ENCODE measurements around the gene CCNB1.
"Not testable (repeated sequence)": the region's sequence is repeated elsewhere in the genome, so short reads cannot be mapped to it uniquely, and the experiment has no call there.

Gene CCNB1

DNA sequence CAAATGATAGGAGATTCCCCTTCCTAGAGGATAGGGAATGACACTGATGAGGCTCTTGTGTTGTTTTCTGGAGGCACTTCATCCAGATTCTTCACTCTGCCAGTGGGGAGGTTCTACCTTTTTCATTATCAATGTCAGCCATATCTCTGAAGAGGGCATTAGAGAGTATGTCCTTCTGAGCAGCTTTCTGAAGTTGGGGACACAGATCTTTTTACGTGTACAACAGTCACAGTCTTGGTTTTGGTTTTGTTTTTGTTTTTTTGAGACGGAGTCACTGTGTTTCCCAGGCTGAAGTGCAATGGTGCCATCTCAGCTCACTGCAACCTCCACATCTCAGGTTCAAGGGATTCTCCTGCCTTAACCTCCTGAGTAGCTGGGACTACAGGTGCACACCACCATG lies 45.1 kb downstream of the CCNB1 start:
- TF ChIP-seq, protein P1, sequence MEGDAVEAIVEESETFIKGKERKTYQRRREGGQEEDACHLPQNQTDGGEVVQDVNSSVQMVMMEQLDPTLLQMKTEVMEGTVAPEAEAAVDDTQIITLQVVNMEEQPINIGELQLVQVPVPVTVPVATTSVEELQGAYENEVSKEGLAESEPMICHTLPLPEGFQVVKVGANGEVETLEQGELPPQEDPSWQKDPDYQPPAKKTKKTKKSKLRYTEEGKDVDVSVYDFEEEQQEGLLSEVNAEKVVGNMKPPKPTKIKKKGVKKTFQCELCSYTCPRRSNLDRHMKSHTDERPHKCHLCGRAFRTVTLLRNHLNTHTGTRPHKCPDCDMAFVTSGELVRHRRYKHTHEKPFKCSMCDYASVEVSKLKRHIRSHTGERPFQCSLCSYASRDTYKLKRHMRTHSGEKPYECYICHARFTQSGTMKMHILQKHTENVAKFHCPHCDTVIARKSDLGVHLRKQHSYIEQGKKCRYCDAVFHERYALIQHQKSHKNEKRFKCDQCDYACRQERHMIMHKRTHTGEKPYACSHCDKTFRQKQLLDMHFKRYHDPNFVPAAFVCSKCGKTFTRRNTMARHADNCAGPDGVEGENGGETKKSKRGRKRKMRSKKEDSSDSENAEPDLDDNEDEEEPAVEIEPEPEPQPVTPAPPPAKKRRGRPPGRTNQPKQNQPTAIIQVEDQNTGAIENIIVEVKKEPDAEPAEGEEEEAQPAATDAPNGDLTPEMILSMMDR (IDR thresholded peaks at IDR 0.05; ENCODE audit: low read depth, low read length) = no peak
- no peak overlapping the region for H3K4me3 ChIP-seq (ENCODE audit: low read depth, low read length)

DNA sequence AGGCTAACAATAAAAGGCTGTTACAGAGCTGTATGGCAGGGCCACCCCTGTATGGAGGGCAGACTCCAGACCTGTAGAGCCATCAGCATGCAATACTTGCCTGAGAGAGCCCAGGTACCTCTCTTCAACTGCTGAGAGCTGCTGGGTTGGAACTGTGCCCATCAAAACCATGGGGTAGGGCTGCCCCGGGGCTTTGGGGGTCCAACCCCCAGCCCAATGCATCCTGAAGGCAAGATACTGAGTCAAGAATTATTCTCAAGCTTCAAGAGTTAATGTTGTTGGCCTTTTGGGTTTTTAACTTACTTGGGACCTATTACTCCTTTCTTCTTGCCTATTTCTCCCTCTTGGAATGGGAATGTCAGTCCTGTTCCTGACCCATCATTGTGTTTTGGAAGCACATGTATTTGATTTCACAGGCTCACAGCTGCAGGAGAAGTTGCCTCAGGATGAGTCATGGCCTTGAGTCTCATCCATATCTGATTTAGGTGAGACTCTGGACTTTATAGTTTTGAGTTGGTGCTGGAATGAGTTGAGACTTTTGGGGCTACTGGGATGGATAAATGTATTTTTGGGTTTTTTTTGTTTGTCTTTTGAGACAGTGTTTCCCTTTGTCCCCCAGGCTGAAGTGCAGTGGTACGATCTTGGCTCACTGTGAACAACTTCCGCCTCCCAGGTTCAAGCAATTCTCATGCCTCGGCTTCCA lies 46.7 kb downstream of the CCNB1 start:
- no peak overlapping the region for H3K4me3 ChIP-seq (ENCODE audit: low read depth, low read length)
- TF ChIP-seq, protein P1 (IDR thresholded peaks at IDR 0.05; ENCODE audit: low read depth, low read length) = no peak

DNA sequence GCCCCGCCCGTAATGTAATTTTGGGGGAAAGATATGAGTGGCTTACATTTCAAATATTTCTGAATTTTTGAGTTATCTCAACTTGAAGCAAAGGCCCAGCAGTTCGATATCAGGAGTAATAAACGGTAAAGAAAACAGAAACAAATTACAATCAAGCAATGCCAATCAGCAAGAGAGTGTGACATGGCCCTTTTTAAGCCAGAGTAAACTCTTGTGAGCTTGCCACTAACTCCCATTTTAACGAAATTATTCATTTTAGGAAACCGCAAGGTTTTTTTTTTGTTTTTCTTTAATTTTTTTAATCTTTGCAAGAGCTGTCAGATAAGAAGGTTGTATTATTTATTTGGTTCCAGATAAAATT lies 50.2 kb downstream of the CCNB1 start:
- TF ChIP-seq, protein P1 (IDR thresholded peaks at IDR 0.05; ENCODE audit: low read depth, low read length) = no peak
- H3K4me3 ChIP-seq (ENCODE audit: low read depth, low read length) = peak overlapping the region; percentile 95

DNA sequence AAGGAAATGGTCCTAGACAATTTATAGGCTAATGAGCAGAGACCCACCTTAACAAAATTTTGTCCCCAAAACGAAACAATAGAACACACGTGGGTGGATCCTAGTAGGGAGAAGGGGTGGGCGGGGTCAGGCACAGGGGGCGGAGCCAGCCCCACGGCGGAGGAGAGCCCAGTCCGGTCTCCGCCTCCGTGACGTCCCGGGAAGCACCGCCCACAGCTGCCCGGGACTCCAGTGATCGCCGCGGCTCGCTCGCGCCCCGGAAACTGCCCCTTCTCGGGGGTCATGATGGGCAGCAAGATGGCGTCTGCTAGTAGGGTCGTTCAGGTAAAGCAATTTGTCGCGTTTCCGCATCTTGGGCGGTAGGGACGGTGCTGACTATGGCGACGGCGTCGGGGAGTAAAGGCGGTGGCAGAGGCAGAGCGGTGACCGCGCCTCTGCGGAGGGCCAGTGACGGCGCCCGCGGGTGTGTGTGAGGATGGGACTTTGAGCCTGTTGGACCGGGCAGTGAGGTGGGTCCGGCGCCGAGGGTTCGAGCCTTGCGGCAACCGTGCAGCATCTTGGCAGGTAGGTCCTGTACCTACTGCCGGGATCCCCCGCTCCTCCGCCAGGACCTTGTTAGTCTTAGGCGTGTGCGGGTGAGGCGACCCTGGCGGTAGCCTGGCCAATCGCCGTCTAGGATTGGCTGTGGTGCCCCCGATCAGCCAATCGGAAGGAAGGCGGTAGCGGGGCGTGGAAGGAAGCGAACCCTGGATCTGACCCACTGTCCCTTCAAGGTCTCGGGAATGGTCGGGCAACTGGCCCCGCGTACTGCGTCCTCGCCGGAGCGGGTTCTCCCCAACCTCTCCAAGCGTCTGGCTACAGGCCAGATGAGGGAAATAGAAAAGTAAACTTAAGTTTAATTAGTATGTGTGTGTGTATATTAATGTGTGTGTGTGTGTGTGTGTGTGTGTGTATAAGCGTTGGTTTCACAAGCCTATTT lies 50.9 kb downstream of the CCNB1 start:
- TF ChIP-seq, protein P1 (IDR thresholded peaks at IDR 0.05; ENCODE audit: low read depth, low read length) = no peak
- H3K4me3 ChIP-seq (ENCODE audit: low read depth, low read length) = peak overlapping the region; percentile 95

DNA sequence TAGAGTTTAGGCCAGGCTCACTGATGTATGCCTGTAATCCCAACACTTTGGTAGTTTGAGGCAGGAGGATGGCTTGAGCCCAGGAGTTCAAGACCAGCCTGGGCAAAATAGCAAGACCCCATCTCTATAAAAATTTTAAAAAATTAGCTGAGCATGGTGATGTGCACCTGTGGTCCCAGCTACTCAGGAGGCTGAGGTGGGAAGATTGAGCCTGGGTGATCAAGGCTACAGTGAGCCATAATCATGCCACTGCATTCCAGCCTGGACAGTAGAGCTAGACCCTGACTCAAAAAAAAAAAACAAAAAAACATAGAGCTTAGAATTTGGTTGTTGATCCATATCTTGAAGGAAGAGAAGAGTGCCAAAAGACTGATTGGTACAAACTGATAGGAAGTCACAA lies 53.0 kb downstream of the CCNB1 start:
- no peak overlapping the region for H3K4me3 ChIP-seq (ENCODE audit: low read depth, low read length)
- TF ChIP-seq, protein P1 (IDR thresholded peaks at IDR 0.05; ENCODE audit: low read depth, low read length) = no peak

DNA sequence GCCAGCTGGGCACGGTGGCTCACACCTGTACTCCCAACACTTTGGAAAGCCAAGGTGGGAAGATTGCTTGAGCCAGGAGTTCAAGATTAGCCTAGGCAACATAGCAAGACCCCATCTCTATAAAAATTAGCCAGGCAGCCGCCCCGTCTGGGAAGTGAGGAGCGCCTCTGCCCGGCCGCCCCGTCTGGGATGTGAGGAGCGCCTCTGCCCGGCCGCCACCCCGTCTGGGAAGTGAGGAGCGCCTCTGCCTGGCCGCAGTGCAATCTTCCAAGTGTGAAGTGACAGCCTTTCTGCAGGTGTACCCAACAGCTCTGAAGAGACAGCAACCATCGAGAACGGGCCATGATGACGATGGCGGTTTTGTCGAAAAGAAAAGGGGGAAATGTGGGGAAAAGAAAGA lies 53.4 kb downstream of the CCNB1 start:
- not testable (repeated sequence) for H3K4me3 ChIP-seq (ENCODE audit: low read depth, low read length)

DNA sequence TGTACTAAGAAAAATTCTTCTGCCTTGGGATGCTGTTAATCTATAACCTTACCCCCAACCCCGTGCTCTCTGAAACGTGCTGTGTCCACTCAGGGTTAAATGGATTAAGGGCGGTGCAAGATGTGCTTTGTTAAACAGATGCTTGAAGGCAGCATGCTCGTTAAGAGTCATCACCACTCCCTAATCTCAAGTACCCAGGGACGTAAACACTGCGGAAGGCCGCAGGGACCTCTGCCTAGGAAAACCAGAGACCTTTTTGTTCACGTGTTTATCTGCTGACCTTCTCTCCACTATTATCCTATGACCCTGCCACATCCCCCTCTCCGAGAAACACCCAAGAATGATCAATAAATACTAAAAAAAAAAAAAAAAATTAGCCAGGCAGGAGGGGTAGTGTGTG lies 53.9 kb downstream of the CCNB1 start:
- not testable (repeated sequence) for H3K4me3 ChIP-seq (ENCODE audit: low read depth, low read length)

DNA sequence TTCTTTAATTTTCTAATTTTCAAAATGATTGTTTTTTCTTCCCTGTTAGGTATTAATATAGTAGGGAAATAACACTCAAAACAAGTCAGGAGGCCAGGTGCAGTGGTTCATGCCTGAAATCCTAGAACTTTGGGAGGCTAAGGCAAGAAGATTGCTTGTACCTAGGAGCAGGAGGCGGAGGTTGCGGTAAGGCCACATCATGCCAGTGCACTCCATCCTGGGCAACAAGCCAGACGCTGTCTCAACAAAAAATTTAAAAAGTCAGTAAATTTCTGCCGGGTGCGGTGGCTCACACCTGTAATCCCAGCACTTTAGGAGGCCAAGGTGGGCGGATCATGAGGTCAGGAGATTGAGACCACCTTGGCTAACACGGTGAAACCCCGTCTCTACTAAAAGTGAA lies 57.6 kb downstream of the CCNB1 start:
- TF ChIP-seq, protein P1 (IDR thresholded peaks at IDR 0.05; ENCODE audit: low read depth, low read length) = no peak

More for the DNA sequence above, 57.6 kb downstream of the CCNB1 start:
- no peak overlapping the region for H3K4me3 ChIP-seq (ENCODE audit: low read depth, low read length)

All from WI38 (cell line).